HL-60 (cell line): Measurements from ENCODE around the gene AGAP3.

Source experiments
- CTCF ChIP-seq: IDR thresholded peaks from one replicate; pipeline ENCODE4 v1.5.1; 2011; ENCODE audit warnings: low read length, control low read depth, inconsistent platforms; ENCODE audit not compliant: insufficient read depth
- GABPA ChIP-seq: IDR thresholded peaks from 2 replicates; pipeline ENCODE4 v1.6.1; 2012; ENCODE audit warnings: low read depth
- POLR2AphosphoS5 ChIP-seq: IDR thresholded peaks from 2 replicates; pipeline ENCODE4 v1.6.1; 2012; ENCODE audit warnings: low read depth
- SPI1 ChIP-seq: IDR thresholded peaks from 2 replicates; pipeline ENCODE4 v1.6.1; 2012; ENCODE audit warnings: low read depth, mild to moderate bottlenecking, borderline replicate concordance
- TF ChIP-seq, protein P1 (sequence below): IDR thresholded peaks from 2 replicates; pipeline ENCODE4 v1.6.1; 2012; ENCODE audit warnings: low read depth; ENCODE audit not compliant: insufficient replicate concordance

DNA sequence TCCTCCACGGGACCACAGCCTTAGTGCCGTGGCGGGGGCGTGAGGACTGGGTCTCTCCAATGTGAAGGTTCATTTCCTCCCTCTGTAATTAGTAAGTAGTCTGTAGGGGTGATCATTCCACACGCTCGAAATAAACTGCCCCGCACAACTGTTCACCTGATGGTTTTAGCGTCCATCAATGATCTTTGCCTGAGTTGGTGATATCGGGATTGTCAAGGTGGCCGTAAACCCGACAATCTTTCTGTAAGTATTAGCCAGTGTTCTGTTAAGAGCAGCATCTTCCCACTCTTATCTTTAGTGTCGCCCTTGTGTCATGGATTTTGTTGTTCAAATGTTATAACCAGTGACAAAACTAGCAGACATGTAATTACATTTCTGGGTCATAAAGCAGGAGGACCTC lies 17.7 kb downstream of the AGAP3 start:
- TF ChIP-seq POLR2AphosphoS5 (no peak), CTCF (no peak), SPI1 (no peak), GABPA (no peak)
- TF ChIP-seq, protein P1, sequence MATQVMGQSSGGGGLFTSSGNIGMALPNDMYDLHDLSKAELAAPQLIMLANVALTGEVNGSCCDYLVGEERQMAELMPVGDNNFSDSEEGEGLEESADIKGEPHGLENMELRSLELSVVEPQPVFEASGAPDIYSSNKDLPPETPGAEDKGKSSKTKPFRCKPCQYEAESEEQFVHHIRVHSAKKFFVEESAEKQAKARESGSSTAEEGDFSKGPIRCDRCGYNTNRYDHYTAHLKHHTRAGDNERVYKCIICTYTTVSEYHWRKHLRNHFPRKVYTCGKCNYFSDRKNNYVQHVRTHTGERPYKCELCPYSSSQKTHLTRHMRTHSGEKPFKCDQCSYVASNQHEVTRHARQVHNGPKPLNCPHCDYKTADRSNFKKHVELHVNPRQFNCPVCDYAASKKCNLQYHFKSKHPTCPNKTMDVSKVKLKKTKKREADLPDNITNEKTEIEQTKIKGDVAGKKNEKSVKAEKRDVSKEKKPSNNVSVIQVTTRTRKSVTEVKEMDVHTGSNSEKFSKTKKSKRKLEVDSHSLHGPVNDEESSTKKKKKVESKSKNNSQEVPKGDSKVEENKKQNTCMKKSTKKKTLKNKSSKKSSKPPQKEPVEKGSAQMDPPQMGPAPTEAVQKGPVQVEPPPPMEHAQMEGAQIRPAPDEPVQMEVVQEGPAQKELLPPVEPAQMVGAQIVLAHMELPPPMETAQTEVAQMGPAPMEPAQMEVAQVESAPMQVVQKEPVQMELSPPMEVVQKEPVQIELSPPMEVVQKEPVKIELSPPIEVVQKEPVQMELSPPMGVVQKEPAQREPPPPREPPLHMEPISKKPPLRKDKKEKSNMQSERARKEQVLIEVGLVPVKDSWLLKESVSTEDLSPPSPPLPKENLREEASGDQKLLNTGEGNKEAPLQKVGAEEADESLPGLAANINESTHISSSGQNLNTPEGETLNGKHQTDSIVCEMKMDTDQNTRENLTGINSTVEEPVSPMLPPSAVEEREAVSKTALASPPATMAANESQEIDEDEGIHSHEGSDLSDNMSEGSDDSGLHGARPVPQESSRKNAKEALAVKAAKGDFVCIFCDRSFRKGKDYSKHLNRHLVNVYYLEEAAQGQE, result no peak
